ENCODE measurements around the gene LIMS2. TPM values are rescaled to one million over a fixed set of nuclear protein-coding genes. Genes with fewer than 3 reads are reported as not detected.

LIMS2 gene, protein sequence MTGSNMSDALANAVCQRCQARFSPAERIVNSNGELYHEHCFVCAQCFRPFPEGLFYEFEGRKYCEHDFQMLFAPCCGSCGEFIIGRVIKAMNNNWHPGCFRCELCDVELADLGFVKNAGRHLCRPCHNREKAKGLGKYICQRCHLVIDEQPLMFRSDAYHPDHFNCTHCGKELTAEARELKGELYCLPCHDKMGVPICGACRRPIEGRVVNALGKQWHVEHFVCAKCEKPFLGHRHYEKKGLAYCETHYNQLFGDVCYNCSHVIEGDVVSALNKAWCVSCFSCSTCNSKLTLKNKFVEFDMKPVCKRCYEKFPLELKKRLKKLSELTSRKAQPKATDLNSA
- polyA plus RNA-seq: under 1 TPM in 1 of 3 donors, not detected in 2; 0.40 TPM

DNA sequence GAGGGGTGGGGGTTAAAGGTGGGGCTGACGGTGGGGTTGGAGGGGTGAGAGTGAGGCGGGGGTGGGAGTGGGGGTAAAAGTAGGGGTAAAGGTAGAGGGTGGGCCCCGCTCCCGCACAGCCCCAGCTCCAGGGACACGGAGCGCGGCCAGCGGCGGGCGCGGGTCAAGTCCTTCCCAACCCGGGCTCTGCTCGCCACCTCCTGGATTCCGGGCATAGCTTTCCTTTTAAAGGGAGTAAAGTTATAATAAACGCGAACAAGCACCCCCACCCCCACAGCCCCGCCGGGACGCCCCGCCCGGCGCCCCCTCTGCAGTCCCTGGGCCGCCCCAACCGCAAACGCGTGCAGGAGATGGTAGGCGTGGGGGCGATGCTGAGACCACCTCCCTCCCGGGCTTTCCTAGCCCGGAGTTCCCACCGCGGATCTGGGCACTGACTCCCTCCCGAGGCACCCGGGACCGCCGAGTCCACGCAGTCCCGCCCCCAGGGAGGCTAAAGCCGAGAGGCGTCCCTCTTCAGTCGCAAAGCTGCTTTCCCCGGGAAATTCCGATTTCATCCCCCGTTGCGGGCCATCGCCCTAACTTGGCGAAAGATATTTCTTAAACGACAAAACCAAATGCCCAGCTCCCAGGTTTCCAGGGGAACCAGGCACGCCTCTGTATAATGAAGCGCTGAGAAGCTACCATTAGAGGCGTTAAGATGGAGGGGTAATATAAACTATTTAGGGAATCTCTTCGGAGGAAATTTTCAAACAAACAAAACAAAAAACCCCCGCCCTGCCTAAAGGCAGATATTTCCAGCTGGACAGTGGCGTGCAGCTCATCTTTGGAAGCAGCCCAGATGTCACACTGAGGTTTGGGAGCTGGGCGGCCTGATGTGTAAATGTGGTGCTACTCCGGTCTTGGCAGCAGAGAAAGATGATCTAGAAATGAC is at the start of gene LIMS2:
TSS of gene LIMS2 (minus strand) at position 200 of the 931 bp plus-strand sequence. CDS start 506 bp downstream, outside the sequence.
- H3K4me3 Mint-ChIP-seq: peak within 1 kb of the TSS; percentile 69 to 84 (median 79)
- peak within 1 kb of the TSS in 1 of 6 donors; percentile 58 for H3K27ac Mint-ChIP-seq
- H3K9me3 Mint-ChIP-seq: no peaks in the 10 kb centered on the region
- peaks cover 8 to 32% (median 8%) of the 10 kb centered on the region in 3 donors for H3K27me3 Mint-ChIP-seq (ENCODE audit: low read depth in 3 of 3)
- no peak for DNase-seq
- peaks cover 0 to 5% (median 4%) of the 10 kb centered on the region in 3 donors for H3K36me3 Mint-ChIP-seq
- H3K4me1 Mint-ChIP-seq: peaks cover 8 to 15% of the 10 kb centered on the region in 2 donors

DNA sequence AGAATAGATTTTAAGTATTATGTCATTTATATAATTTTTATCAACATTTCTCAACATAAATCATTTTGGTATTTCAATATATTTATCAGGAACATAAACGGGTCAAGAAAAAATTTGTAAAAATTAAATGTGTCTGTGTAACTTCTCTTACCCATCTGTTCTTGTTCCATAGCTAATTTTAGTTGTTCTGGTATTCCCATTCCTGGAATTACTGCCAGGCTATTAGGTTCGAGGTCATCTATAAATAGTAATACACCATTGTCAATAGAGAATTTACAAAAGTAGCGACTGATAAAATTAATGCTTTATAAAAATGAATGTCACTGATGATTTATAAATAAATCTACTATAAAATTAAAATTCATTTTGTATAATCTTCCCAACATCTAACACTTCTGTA is 47.5 kb upstream of the LIMS2 start:
- Mint-ChIP-seq H3K27me3 (ENCODE audit: low read depth in 3 of 3) (peaks cover 0 to 3% (median 0%) of the 10 kb centered on the region in 3 donors), H3K9me3 (no peaks in the 10 kb centered on the region), H3K4me3 (no peak overlapping the region), H3K36me3 (peaks cover 20 to 53% (median 35%) of the 10 kb centered on the region in 3 donors), H3K27ac (no peak overlapping the region), H3K4me1 (no peaks in the 10 kb centered on the region)
- no peak for DNase-seq

DNA sequence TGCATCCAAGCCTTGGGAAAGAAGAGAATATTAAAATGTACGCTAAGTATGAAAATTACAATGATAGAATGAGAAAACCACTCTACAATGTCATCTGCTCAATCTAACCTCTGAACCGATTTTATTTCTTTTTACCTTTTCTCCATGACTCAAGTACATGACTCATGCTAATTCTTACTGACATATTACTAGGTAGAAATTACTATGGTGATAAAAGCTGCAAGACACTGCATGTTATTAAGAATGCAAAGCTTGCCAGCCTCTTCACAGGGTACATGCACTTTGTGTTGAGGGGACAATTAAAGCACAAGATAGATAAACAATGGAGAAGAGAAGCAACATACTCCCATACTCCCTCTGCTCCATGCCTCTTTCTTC is 46.6 kb upstream of the LIMS2 start:
- no peak for DNase-seq
- H3K4me3 Mint-ChIP-seq: no peak overlapping the region
- H3K9me3 Mint-ChIP-seq: no peaks in the 10 kb centered on the region
- H3K27me3 Mint-ChIP-seq (ENCODE audit: low read depth in 3 of 3): peaks cover 0 to 3% (median 0%) of the 10 kb centered on the region in 3 donors
- no peaks in the 10 kb centered on the region for H3K4me1 Mint-ChIP-seq
- peaks cover 20 to 54% (median 35%) of the 10 kb centered on the region in 3 donors for H3K36me3 Mint-ChIP-seq
- H3K27ac Mint-ChIP-seq: peak overlapping the region in 1 of 6 donors; percentile 7

DNA sequence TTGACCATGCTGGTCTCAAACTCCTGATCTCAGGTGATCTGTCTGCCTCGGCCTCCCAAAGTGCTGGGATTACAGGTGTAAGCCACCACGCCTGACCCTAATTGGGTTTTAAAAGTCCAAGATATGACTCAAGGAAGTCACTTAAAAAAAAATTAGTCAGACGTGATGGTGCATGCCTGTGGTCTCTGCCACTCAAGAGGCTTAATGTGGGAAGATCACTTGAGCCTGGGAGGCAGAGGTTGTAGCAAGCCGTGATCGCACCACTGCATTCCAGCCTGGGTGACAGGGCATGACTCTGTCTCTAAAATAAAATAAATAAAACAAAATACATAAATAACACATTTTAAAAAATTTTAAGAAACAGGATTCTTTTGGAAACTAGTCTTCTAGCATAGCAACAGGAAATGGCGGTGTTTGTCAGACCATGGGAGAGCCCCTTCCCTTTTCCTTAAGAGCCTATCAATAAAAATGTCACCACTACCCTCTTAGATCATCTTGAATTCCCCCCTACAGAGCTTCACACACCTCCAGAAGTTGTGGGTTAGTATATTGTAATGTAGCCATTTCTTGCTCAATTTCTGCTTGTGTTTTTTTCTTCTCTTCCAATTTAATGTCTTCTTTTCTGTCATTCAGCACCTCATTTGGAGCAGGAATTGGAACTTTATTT is 46.1 kb upstream of the LIMS2 start:
- no peaks in the 10 kb centered on the region for H3K4me1 Mint-ChIP-seq
- peak overlapping the region in 1 of 6 donors; percentile 7 for H3K27ac Mint-ChIP-seq
- H3K36me3 Mint-ChIP-seq: peaks cover 23 to 58% (median 35%) of the 10 kb centered on the region in 3 donors

DNA sequence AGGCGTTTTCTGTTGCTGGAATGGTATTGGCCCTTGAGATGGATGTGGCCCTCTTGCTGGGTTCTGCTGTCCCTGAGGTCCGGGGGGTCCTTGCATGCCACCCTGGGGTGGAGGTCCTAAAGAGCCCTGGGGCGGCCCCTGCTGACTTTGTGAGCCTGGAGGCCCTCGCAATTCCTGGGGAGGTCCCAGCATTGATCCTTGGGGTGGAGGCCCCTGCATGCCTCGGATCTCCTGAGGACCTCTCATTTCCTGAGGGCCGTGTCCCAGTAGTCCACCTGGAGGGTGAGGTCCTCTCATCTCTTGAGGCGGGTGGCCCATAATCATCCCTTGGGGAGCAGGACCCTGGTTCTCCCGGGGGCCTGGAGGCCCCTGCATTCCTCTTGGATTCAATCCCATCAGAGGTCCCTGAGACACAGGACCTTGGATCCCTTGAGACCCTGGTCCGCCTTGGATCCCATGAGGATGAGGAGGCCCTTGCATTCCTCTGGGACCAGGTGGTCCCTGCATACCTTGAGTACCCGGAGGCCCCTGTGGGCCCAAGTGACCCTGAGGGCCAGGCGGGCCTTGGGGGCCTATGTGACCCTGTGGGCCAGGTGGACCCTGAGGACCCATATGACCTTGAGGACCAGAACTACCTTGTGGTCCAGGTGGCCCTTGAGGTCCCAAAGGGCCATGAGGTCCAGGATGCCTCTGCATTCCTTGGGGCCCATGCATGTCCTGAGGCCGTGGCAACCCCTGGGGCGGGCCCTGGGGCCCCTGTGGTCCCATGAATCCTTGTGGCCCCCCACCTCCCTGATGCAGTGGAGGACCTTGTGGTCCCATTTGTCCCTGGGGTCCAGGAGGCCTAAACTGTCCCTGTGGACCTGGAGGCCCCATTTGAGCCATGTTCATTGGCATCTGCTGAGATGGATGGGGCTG is 44.2 kb upstream of the LIMS2 start:
- peaks cover 26 to 49% (median 32%) of the 10 kb centered on the region in 3 donors for H3K36me3 Mint-ChIP-seq
- peaks cover 0 to 3% (median 1%) of the 10 kb centered on the region in 3 donors for H3K27me3 Mint-ChIP-seq (ENCODE audit: low read depth in 3 of 3)
- H3K27ac Mint-ChIP-seq: no peak overlapping the region
- H3K9me3 Mint-ChIP-seq: no peaks in the 10 kb centered on the region
- DNase-seq: no peak
- H3K4me3 Mint-ChIP-seq: no peak overlapping the region
- H3K4me1 Mint-ChIP-seq: no peaks in the 10 kb centered on the region

More for the DNA sequence above, 46.1 kb upstream of the LIMS2 start:
- DNase-seq: no peak
- peaks cover 0 to 3% (median 1%) of the 10 kb centered on the region in 3 donors for H3K27me3 Mint-ChIP-seq (ENCODE audit: low read depth in 3 of 3)
- H3K9me3 Mint-ChIP-seq: no peaks in the 10 kb centered on the region
- H3K4me3 Mint-ChIP-seq: no peak overlapping the region

DNA sequence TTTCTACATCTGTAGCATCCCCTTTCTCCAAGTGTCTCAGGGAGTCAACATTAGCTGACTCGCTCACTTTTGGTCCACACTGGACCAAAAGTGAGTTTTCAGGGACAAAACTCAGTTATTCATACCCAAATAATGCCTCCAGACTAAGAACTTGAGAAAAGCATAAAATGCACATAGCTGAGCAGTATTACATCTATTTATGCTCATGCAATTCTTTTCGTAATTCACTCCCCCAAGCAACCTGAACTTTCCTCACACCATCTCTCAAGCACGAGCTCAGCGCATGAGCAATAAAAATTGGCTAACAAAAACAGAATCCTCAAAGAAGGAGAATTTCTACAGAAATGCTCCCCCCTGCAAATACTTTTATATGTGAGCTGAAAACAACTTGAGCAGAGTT is 42.9 kb upstream of the LIMS2 start:
- Mint-ChIP-seq H3K27ac (no peak overlapping the region), H3K9me3 (no peaks in the 10 kb centered on the region), H3K36me3 (peaks cover 26 to 43% (median 28%) of the 10 kb centered on the region in 3 donors), H3K4me3 (no peak overlapping the region), H3K4me1 (no peaks in the 10 kb centered on the region), H3K27me3 (ENCODE audit: low read depth in 3 of 3) (peaks cover 1 to 3% (median 2%) of the 10 kb centered on the region in 3 donors)
- DNase-seq: no peak

DNA sequence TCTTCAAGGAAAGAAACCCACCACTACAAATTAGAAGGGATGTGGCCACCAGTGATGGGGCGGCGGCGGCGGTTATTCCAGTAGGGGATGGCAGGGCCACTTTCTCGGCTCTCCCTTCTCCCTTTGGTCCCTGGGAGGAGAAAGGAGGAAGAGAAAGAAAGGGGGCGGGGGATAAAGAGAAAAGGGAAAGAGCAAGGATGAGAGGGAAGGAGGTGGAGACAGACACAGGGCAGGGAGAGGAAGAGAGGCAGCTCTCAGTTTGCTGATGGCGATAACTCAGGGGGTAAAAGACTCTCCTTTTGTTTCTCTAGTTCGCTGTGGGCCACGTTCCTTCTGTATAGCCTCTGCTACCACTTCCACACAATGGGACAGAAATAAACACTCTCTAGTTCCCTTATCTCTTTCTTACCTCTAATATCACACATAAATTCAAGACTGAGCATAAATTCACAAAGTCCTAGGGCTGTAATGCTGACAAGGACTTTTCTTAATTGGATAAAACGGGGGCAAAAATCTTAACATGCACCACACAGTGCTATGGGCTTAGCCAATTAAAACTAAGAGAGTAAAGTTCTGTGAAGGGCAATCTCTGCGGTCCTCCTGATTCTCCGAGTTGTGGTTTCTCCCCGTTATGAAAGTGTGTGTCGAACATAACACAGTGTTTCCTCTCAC is 40.6 kb upstream of the LIMS2 start:
- H3K4me3 Mint-ChIP-seq: no peak overlapping the region

DNA sequence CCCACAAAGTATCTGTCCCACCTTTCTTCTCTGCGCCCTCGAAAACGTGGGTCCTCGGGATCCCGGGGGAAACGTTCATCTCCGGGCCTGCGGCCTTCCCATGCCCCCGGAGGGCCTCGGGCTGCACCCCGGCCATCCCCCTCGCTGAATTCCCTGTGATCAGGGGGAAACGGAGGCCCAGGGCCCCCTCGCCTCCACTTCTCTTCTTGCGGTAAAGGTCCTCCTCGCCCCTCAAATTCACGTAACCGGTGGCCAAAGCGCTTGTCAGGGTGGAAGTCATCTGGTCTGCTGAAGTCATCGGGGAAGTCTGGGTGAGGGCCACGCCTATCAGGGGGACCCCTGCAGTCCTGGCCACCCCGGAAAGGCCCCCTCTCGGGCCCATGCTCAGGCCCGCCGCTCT is 38.2 kb upstream of the LIMS2 start:
- Mint-ChIP-seq H3K27ac (no peak overlapping the region), H3K9me3 (no peaks in the 10 kb centered on the region), H3K4me1 (no peaks in the 10 kb centered on the region), H3K4me3 (no peak overlapping the region), H3K36me3 (peaks cover 13 to 31% (median 15%) of the 10 kb centered on the region in 3 donors), H3K27me3 (ENCODE audit: low read depth in 3 of 3) (peaks cover 0 to 3% (median 2%) of the 10 kb centered on the region in 3 donors)
- no peak for DNase-seq

More for the DNA sequence above, 40.6 kb upstream of the LIMS2 start:
- no peaks in the 10 kb centered on the region for H3K9me3 Mint-ChIP-seq
- peaks cover 17 to 28% (median 17%) of the 10 kb centered on the region in 3 donors for H3K36me3 Mint-ChIP-seq
- peak overlapping the region in 2 of 6 donors; percentile 31 to 79 for H3K27ac Mint-ChIP-seq
- no peaks in the 10 kb centered on the region for H3K4me1 Mint-ChIP-seq
- H3K27me3 Mint-ChIP-seq (ENCODE audit: low read depth in 3 of 3): peaks cover 1 to 3% (median 2%) of the 10 kb centered on the region in 3 donors
- no peak for DNase-seq

DNA sequence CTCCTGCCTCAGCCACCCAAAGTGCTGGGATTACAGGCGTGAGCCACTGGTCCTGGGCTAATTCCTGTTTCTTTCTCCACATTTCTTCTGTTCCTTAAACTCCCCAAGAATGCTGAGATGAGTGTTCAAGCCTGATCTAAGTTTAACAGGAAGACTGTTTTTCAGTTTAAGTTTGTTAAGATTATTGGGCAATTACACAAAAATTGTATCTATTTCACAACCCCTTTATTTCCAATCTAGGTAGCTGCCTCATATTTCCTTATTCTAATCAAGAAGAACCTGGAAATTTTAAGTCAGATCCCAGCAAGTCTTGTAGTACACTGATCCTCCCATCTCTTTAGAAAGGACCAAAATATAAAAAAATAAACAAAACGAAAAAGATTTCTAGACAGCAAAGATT is 37.7 kb upstream of the LIMS2 start:
- Mint-ChIP-seq H3K9me3 (no peaks in the 10 kb centered on the region), H3K27ac (peak overlapping the region in 1 of 6 donors; percentile 49), H3K27me3 (ENCODE audit: low read depth in 3 of 3) (peaks cover 0 to 3% (median 2%) of the 10 kb centered on the region in 3 donors), H3K4me3 (no peak overlapping the region), H3K4me1 (no peaks in the 10 kb centered on the region), H3K36me3 (peaks cover 10 to 28% (median 11%) of the 10 kb centered on the region in 3 donors)
- DNase-seq: no peak

DNA sequence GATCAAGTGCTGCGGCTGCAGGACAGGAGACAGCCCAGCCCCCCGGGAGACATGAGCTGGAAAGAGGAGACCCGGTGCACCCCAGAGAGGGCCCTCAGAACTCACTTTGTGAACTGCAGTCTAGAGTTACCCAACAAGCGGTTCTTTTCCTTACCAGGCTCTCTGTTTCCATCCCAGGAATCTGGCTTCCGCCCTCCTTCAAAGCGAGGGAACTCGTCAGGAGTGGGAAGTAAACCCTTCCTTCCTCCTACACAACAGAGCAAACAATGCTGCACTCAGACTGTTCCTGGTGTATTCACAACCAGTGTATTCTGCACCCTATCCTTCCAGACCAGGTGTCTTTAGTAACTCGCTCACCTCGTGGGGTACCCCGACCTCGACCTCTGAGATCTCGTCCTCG is 34.0 kb upstream of the LIMS2 start:
- H3K27me3 Mint-ChIP-seq (ENCODE audit: low read depth in 3 of 3): peaks cover 0 to 3% (median under 1%) of the 10 kb centered on the region in 3 donors

DNA sequence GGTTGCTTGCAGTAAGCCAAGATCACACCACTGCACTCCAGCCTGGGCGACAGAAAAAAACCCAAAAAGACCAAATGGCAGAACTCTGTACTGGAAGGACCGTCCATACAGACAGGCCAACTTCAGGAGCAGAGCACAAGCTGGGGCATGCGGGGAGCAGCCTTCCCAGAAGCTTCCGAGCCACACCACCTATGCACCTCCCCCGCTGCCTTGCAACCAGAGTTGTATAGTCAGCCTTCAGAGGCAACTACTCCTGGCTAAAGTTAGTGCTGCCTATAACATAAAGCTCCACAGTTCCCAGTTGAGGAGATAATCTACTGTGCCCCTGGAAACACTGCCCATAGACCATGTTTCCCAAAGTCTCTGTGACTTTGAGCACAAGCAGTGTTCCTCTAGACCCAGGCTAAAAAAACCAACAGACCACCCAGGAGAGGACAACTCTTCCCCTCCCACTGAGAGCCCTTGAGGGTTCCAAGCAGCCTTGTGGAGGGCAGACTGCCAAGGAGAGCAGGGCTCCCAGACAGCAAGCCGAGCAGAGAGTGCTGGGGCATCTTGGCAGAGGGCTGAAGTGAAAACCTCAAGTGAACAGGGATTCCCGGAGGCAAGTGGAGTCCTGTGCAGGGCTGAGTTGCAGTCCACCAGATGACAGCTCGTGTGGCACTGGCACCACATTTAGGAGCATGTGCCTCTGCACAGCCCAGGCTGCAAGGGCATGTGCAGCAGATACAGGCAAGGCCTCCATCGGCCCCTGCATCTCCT is 32.7 kb upstream of the LIMS2 start:
- H3K4me1 Mint-ChIP-seq: peaks cover 22 to 32% of the 10 kb centered on the region in 2 donors
- peaks cover 0 to 3% (median 0%) of the 10 kb centered on the region in 3 donors for H3K27me3 Mint-ChIP-seq (ENCODE audit: low read depth in 3 of 3)
- peak overlapping the region in 2 of 6 donors; percentile 21 to 77 for H3K27ac Mint-ChIP-seq
- DNase-seq: no peak
- H3K4me3 Mint-ChIP-seq: no peak overlapping the region
- no peaks in the 10 kb centered on the region for H3K9me3 Mint-ChIP-seq
- H3K36me3 Mint-ChIP-seq: peaks cover 4 to 27% (median 14%) of the 10 kb centered on the region in 3 donors

More for the DNA sequence above, 34.0 kb upstream of the LIMS2 start:
- peak overlapping the region in 1 of 6 donors; percentile 61 for H3K27ac Mint-ChIP-seq
- peaks cover 12 to 19% of the 10 kb centered on the region in 2 donors for H3K4me1 Mint-ChIP-seq
- no peaks in the 10 kb centered on the region for H3K9me3 Mint-ChIP-seq
- H3K36me3 Mint-ChIP-seq: peaks cover 4 to 30% (median 15%) of the 10 kb centered on the region in 3 donors
- no peak overlapping the region for H3K4me3 Mint-ChIP-seq
- DNase-seq: no peak

All from immature natural killer cell (primary cell).